G401.6 (cell line): ENCODE data around the gene F8.

Experiments
- FAIRE-seq: peaks from 2 replicates; lab custom pipeline; 2012; peaks lifted over from hg19 to GRCh38; lab: Jason Lieb, UNC

The F8 gene

DNA sequence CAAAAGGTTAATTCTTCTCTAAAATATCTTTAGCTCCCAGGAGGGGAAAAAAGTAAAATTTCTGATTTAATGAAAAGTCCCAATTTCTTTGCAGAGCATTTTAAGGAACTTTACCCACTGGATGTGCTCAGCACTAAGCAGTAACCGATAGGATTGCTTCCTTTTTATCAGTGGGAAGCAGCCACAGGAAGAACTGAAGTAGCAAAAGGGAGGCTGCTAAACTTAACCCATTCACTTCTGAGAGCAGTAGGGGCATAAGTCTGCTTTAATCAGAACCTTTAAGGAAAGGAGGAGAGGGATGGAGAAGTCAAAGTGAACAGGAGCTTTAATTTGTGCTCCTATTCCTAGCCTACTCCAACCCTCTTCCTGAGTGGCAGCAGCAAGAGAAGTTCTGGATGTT, at the start of gene F8:
Gene F8, minus strand, starts transcription at position 139 of the 400 bp plus-strand sequence. CDS start 171 bp downstream, outside the sequence.
- no peak for FAIRE-seq

DNA sequence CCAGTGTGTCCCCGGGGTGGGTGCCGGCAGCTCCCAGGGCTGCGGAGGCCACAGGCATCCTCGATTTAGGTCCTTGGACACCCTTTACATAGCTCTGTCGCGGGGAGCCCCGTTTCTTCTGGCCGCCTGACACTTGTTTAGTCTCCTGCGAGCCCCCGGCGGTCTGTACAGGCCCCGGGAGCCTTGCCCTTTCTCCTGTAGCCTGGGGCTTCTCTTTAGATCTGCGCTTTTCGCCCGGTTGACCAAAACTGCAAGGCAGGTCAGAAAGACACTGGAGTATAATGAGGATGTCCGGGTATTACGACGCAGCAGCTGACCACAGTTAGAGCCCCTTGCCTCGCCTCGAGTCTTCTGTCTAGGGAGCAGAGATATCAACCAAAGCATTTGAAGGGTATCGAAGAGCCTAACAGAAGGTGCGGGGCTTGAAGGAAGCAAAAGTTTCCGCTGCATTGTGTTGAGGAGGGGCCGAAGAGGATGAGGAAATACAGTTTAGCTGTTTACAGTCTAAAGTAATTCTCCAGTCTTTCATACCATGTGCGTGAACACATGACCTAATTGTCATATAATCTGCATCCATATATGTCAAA, 49.3 kb upstream of the F8 start:
- no peak for FAIRE-seq

GRCh38 chrX:155070975-155071693, 48.6 kb upstream of the F8 start, which contains the start of the genes BRCC3, CMC4 and MTCP1:
Gene BRCC3 (plus strand): TSS chrX:155071508. CDS start chrX:155071528, 20 bp downstream.
Gene CMC4 (minus strand): TSS chrX:155071136. CDS start chrX:155064023, 7,113 bp downstream.
Gene MTCP1 (minus strand): TSS chrX:155071136. CDS start chrX:155066010, 5,126 bp downstream.
- no peak for FAIRE-seq

DNA sequence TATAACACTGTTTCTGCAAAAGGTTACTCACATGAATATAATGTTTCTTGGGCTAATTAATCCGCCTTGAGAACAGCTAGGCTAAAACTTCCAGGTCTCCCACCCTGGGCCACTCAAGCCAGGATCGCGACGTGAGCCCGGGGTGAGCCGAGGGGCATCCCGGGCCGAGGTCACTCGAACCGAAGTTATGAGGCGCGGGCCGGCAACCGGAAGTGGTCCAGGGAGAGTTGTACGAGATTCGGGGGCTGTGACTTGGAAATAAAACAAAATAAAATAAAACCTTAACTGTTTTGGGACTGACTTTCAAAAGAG, 48.1 kb upstream of the F8 start:
- no peak for FAIRE-seq

DNA sequence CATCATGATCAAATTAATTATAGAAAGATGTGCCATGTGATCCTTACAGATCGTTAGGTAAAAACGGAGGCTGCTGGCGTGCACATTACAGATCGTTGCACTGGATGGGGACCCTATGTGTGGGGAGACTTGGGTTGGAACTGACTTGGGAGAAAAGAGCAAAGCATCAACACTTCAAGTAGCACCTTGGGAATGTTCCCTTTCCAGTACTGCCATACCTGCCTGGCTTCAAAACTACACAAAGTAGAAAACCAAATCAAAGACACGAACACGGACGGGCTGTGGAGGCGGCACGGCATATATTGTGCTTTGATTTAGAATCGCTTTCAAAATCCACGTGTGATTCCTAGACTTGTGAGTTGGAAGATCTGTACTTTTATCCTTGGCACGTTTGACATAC, 47.5 kb upstream of the F8 start:
- FAIRE-seq = no peak

DNA sequence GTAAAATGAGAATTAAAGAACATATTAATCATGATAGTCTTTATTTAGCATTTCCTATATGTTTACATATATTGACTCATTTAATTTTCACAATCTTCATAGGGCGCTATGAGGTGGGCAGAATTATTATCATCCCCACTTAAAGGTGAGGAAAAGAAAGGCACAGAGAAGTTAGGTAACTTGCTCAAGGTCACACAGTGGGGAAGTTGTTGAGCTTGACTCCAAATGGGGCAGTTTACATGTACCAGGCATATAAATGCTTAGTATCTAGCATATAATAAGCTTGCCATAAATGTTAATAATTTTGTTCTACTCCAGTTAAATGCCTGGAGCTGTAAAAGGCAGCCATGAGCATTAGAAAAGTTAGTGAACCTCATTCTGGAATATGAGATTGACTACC, 46.9 kb upstream of the F8 start:
- no peak for FAIRE-seq

GRCh38 chrX:155068165-155068564, 45.6 kb upstream of the F8 start:
- FAIRE-seq = no peak

GRCh38 chrX:155065035-155065734, 42.7 kb upstream of the F8 start:
- FAIRE-seq = no peak

- no peak for FAIRE-seq
Observed at GRCh38 chrX:155061760-155062159, 39.2 kb upstream of the F8 start.

GRCh38 chrX:155056877-155057792, 34.6 kb upstream of the F8 start:
- FAIRE-seq = peak; percentile 23

GRCh38 chrX:155056471-155056870, 33.9 kb upstream of the F8 start:
- no peak for FAIRE-seq

- no peak for FAIRE-seq
Observed at GRCh38 chrX:155055494-155055893, 33.0 kb upstream of the F8 start.

- FAIRE-seq = no peak
Observed at GRCh38 chrX:155054255-155054654, 31.7 kb upstream of the F8 start.

DNA sequence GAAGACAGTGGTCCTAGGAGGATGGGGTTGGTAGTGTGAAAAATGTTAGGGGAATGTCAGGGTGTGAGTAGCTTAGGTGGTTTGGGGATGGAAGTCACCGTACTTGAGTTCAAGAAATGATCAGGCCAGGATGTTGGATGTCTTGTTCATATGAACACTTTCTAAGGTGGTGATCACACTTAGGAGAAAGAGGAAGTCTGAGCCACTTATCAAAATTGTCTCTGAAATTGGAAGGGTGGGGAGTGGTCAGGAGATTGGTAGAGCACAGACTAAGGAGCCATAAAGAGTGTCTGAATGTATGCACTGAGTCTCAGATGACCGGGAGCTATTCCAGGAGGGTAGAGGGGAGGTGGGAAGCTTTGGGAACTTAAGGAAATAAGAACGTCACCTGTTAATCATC, 31.1 kb upstream of the F8 start:
- FAIRE-seq = no peak

GRCh38 chrX:155052738-155053498, 30.4 kb upstream of the F8 start:
- no peak for FAIRE-seq

- no peak for FAIRE-seq
Observed at GRCh38 chrX:155048977-155049619, 26.6 kb upstream of the F8 start.

DNA sequence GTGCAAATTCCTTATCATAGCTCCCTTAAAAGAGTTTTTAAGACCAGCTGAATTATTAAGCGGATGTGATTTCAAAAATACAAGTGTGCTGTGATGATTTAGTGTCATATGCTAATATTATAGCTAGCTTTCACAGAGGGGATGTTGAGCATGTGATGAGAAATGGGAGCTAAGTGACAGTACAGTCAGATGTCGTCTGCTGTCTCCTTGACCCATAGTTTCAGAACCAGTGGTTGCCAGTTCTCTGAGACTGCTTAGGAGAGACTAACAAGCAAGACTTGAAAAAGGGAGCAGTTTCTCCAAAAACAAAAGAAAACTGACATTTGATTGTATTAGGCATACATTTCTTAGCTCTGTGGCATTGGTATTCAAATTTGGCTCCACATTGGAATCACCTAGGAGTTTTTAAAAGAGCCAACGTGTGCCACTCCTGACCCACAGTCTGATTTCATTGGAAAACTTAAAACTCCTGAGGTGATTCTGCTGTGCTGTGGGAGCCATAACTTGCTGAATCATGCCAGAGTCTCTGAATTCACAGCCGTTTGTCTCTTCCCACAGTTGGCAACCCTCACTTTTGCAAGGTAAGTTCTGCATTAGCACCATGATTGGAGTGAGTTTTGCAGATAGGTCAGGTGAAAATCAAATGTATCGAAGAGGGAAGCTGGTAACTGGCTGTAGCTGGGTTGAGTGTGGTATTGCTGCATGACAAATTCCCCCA, 24.4 kb upstream of the F8 start:
- no peak for FAIRE-seq

DNA sequence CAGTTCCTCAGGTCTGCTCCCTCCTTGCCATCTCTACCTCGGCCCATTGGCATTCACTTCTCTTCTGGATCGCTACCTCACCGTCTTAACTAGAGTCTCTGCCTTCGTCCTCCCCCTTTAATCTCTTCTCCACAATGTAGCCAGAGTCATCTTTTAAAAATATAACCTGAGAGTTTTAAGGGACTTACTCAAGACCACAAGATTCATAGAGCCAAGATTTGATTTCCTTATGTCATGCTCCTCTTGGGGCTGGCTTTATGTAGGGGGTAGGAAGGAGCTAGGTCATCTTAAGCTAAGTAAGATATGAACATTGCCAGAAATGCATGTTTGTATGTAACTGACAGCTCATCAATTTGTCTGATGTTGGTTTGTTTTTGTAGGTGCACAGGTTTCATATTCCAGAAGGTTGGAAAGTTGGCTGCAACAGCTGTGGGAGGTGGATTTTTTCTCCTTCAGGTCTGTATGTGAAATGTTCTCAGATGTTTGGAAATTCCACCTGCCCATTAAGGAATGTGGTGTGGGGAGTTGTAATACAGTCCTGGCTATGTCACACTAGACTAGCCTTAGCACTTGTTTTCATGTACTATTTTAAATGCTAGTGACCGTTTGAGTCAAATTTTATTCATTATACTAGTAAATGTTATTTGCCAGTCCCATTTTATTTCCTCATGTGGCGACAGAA, 23.7 kb upstream of the F8 start:
- no peak for FAIRE-seq

- no peak for FAIRE-seq
Observed at GRCh38 chrX:155035688-155036087, 13.2 kb upstream of the F8 start.

GRCh38 chrX:155031657-155032056, 9.1 kb upstream of the F8 start:
- no peak for FAIRE-seq
